Brain microvascular endothelial cell (primary cell): ENCODE data around the gene PPIA.
"Not testable (repeated sequence)": the region's sequence is repeated elsewhere in the genome, so short reads cannot be mapped to it uniquely, and the experiment has no call there.

Source experiments
- DNase-seq: peaks from one replicate; pipeline ENCODE4 v3.0.0-alpha.2; 2020
- H3K27ac ChIP-seq: fragments of 250-450 bp; sonication (Bioruptor Pico); 2 replicates; pipeline ENCODE4 v1.5.1; 2020; ENCODE audit warnings: mild to moderate bottlenecking, moderate library complexity
- H3K27me3 ChIP-seq: fragments of 250-450 bp; sonication (Bioruptor Pico); replicated peaks from 2 replicates; pipeline ENCODE4 v1.5.1; 2020; ENCODE audit warnings: mild to moderate bottlenecking
- H3K36me3 ChIP-seq: fragments of 250-450 bp; sonication (Bioruptor Pico); replicated peaks from 2 replicates; pipeline ENCODE4 v1.5.1; 2020; ENCODE audit warnings: mild to moderate bottlenecking
- H3K4me3 ChIP-seq: 2 replicates; pipeline ENCODE4 v1.5.1; 2011; ENCODE audit warnings: low read depth, mild to moderate bottlenecking, control low read depth, low read length, moderate library complexity
- CTCF ChIP-seq: IDR thresholded peaks from 2 replicates; pipeline ENCODE4 v1.5.1; 2011; ENCODE audit warnings: low read depth, mild to moderate bottlenecking, moderate library complexity, low read length, control low read depth, inconsistent platforms; ENCODE audit errors: missing control alignments
- in situ Hi-C: cut with HindIII; loops from 2 replicates; pipeline ENCODE4 v1.10.0; 2017; ENCODE audit warnings: low sequenced_read_pairs, low pct_ligation_motif_present

The PPIA gene

GRCh38 chr7:44769776-44770294 is 26.6 kb upstream of the PPIA start:
- Histone ChIP-seq H3K36me3 (peaks cover 28% of the 10 kb centered on the region), H3K27me3 (no peaks in the 10 kb centered on the region), H3K4me3 (no peak overlapping the region), H3K27ac (no peak overlapping the region)
- peak; percentile 24 for DNase-seq
- TF ChIP-seq CTCF, result no peak
- in situ Hi-C loops, result no loop called here

GRCh38 chr7:44771358-44771757 is 25.1 kb upstream of the PPIA start:
- peaks cover 18% of the 10 kb centered on the region for H3K36me3 ChIP-seq
- no peak overlapping the region for H3K4me3 ChIP-seq
- DNase-seq, result no peak
- TF ChIP-seq CTCF, result no peak
- H3K27me3 ChIP-seq, result no peaks in the 10 kb centered on the region
- H3K27ac ChIP-seq, result no peak overlapping the region
- in situ Hi-C loops, result no loop called here

DNA sequence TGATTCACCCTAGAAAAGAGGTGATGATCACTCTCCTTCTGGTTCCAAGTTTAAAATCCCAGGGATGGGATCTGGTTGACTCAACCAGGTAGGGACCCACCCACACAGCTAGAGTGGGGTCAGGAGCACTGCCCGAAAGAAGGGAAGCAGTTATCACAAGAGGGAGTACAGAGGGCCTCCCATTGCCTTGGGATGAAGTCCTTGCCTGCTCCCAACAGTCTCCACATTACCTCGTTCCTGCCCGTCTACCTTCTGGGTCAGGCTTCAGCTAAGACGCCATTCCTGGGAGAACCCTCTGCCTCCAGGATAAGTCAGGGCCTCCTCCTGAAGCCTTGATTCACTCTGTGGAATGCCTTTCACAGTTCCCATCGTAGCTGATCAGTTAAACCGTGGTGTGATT is 24.0 kb upstream of the PPIA start:
- in situ Hi-C loops, result no loop called here
- TF ChIP-seq CTCF, result no peak
- no peaks in the 10 kb centered on the region for H3K27me3 ChIP-seq
- no peak overlapping the region for H3K4me3 ChIP-seq
- DNase-seq, result no peak
- no peak overlapping the region for H3K27ac ChIP-seq
- peaks cover 7% of the 10 kb centered on the region for H3K36me3 ChIP-seq

GRCh38 chr7:44772867-44773266 is 23.6 kb upstream of the PPIA start:
- Histone ChIP-seq H3K4me3 (no peak overlapping the region), H3K27me3 (no peaks in the 10 kb centered on the region), H3K27ac (no peak overlapping the region), H3K36me3 (peaks cover 2% of the 10 kb centered on the region)
- TF ChIP-seq CTCF, result no peak
- DNase-seq, result no peak
- in situ Hi-C loops, result no loop called here

GRCh38 chr7:44774486-44774885 is 22.0 kb upstream of the PPIA start:
- H3K27me3 ChIP-seq, DNase-seq, H3K27ac ChIP-seq, H3K4me3 ChIP-seq, H3K36me3 ChIP-seq, in situ Hi-C loops: not testable (repeated sequence)

DNA sequence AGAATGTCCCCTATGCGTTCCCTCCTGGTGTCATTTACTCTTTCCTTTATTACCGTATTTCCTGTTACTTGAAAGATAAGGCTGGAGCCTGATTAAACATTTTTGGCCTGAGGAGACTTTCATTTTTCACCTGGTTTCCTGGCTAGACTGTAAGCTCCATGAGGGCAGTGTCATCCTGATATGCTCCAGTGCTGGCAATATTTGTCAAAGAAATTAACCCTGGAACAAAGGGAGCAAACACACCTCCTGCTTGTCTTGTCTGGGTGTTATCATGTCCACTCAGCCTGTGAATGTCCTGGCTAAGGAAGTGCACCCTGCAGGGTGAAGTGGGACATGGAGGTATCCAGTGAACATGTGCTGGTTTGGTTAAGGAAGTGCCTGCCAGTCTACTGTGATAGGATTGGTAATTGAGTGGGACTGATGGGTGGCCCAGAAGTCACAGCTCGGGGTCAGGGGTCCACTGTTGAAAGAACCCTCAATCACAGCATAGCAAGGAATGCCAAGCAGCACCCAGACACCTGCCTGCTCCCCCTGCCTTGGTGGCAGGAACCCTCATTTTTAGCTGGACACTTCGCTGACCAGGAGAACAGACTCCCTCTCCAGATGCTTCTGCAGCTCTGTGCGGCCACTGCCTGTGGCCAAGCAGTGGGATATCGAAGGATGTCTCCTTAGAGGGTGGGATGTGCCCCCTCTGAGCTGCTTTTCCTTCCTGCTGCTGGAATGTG is 20.9 kb upstream of the PPIA start:
- in situ Hi-C loops, result no loop called here
- no peaks in the 10 kb centered on the region for H3K27me3 ChIP-seq
- DNase-seq, result no peak
- no peaks in the 10 kb centered on the region for H3K36me3 ChIP-seq
- no peak overlapping the region for H3K4me3 ChIP-seq
- no peak overlapping the region for H3K27ac ChIP-seq
- no peak for TF ChIP-seq CTCF
